ENCODE results near the gene ARHGAP30.

The ARHGAP30 gene

GRCh38 chr1:161089938-161090337 lies 20.2 kb upstream of the ARHGAP30 start:
- no peak overlapping the region for H3K4me3 ChIP-seq (ENCODE audit: low read length)
- TF ChIP-seq, protein P1, sequence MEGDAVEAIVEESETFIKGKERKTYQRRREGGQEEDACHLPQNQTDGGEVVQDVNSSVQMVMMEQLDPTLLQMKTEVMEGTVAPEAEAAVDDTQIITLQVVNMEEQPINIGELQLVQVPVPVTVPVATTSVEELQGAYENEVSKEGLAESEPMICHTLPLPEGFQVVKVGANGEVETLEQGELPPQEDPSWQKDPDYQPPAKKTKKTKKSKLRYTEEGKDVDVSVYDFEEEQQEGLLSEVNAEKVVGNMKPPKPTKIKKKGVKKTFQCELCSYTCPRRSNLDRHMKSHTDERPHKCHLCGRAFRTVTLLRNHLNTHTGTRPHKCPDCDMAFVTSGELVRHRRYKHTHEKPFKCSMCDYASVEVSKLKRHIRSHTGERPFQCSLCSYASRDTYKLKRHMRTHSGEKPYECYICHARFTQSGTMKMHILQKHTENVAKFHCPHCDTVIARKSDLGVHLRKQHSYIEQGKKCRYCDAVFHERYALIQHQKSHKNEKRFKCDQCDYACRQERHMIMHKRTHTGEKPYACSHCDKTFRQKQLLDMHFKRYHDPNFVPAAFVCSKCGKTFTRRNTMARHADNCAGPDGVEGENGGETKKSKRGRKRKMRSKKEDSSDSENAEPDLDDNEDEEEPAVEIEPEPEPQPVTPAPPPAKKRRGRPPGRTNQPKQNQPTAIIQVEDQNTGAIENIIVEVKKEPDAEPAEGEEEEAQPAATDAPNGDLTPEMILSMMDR (conservative IDR thresholded peaks at IDR 0.05; ENCODE audit: low read depth, low read length) = no peak
- DNase-seq (ENCODE audit: low read depth) = no peak

- TF ChIP-seq, protein P1 (conservative IDR thresholded peaks at IDR 0.05; ENCODE audit: low read depth, low read length) = no peak
- H3K4me3 ChIP-seq (ENCODE audit: low read length) = no peak within 1 kb of the TSS
- DNase-seq (ENCODE audit: low read depth) = no peak
Measured at GRCh38 chr1:161089251-161089924, 19.7 kb upstream of the ARHGAP30 start, which contains the start of gene NECTIN4. NECTIN4 (minus strand) TSS chr1:161089558; CDS start chr1:161089296, 262 bp downstream.

GRCh38 chr1:161088587-161089110 lies 19.0 kb upstream of the ARHGAP30 start:
- TF ChIP-seq, protein P1 (conservative IDR thresholded peaks at IDR 0.05; ENCODE audit: low read depth, low read length) = no peak
- no peak overlapping the region for H3K4me3 ChIP-seq (ENCODE audit: low read length)
- no peak for DNase-seq (ENCODE audit: low read depth)

DNA sequence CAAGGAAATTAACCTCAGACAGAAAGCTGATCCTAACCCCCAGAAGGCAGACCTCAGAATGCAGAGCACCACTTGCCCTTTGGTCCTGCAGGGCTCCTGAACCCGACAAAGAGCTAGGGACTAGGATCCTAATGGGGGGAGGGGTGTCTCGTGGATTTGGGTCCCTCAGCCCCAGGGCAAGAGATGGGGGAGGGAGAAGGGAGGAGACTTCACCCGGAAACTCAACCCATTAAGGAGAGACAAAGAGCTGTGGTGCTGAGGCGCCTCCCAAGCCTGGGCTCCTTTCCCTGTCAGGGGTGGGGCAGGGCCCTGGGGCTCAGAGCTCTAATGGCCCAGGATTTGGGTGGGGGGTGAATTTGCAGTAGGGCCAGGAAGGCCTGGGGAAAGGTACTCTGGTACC lies 16.8 kb upstream of the ARHGAP30 start:
- DNase-seq (ENCODE audit: low read depth) = no peak
- TF ChIP-seq, protein P1 (conservative IDR thresholded peaks at IDR 0.05; ENCODE audit: low read depth, low read length) = no peak
- no peak overlapping the region for H3K4me3 ChIP-seq (ENCODE audit: low read length)

DNA sequence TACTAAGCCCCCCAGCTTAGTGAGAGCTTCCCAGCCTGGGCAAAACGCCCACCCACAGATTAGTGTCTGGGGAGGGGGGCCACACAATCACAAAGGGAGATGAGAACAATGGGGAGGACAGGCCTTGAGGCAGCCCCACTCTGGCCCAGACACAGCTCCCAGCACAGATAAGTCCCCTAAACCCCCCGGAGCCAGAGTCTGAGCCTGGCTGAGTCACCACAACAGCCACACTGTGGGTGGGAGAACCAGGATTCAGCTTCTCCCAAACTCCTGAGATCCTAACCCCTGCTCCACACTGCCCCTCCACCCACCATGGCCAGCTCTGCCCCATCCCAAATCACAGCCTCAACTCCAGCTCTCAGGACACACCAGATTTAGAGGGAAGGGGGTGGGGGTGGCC lies 15.5 kb upstream of the ARHGAP30 start:
- TF ChIP-seq, protein P1 (conservative IDR thresholded peaks at IDR 0.05; ENCODE audit: low read depth, low read length) = no peak
- H3K4me3 ChIP-seq (ENCODE audit: low read length) = no peak overlapping the region
- peak; percentile 43 for DNase-seq (ENCODE audit: low read depth)

- TF ChIP-seq, protein P1 (conservative IDR thresholded peaks at IDR 0.05; ENCODE audit: low read depth, low read length) = no peak
- H3K4me3 ChIP-seq (ENCODE audit: low read length) = no peak overlapping the region
- no peak for DNase-seq (ENCODE audit: low read depth)
Measured at GRCh38 chr1:161084597-161084988, 14.9 kb upstream of the ARHGAP30 start.

All from retinal pigment epithelial cell (primary cell).